A549 (cell line): Measurements from ENCODE around the gene KHNYN. TPM values are rescaled to one million over a fixed set of nuclear protein-coding genes. Genes with fewer than 3 reads are reported as not detected.

Experiments used
- ATAC-seq, 2 experiments: fragments of 200-7000 bp in 1 of 2; fragments of >200 bp in 1 of 2; cut with Nextera tagmentation in 1 of 2; cut with Tn5 transposase in 1 of 2; 3 replicates each; pipeline versions ENCODE4 v1.8.0 to v1.9.1; 2018 to 2020; ENCODE audit warnings: mild to moderate bottlenecking in 1 of 2, moderate library complexity in 1 of 2
- CTCF ChIA-PET: fragments of 300-600 bp; sonication (Branson Sonifier 250); formaldehyde crosslinking; extraction: SDS; loops from one replicate; lab custom pipeline; 2021; ENCODE audit warnings: antibody characterized with exemption, inconsistent platforms; lab: Yijun Ruan, JAX
- POLR2A ChIA-PET: fragments of 350-600 bp; formaldehyde crosslinking; extraction: SDS; loops from one replicate; lab custom pipeline; 2021; ENCODE audit warnings: antibody characterized with exemption, inconsistent platforms; lab: Yijun Ruan, JAX
- DNase-seq, 2 experiments: peaks; one replicate each; pipeline versions ENCODE4 v3.0.0 to v3.0.0-alpha.2; 2011 to 2016; ENCODE audit warnings: low read depth in 1 of 2, low spot score in 1 of 2
- FAIRE-seq: peaks from 2 replicates; lab custom pipeline; 2011; peaks lifted over from hg19 to GRCh38; lab: Jason Lieb, UNC
- H3K27ac ChIP-seq, 2 experiments: fragments of >200 bp; sonication (Bioruptor Twin); formaldehyde crosslinking; 3 replicates each; pipeline ENCODE4 v1.5.1; 2016 to 2017
- H3K4me1 ChIP-seq: fragments of >200 bp; sonication (Bioruptor Twin); formaldehyde crosslinking; 3 replicates; pipeline ENCODE4 v1.6.1; 2016
- H3K4me2 ChIP-seq: fragments of >200 bp; sonication (Bioruptor Twin); formaldehyde crosslinking; 3 replicates; pipeline ENCODE4 v1.6.1; 2016
- H3K4me3 ChIP-seq: fragments of >200 bp; sonication (Bioruptor Twin); formaldehyde crosslinking; 3 replicates; pipeline ENCODE4 v1.5.1; 2016
- H3K9me3 ChIP-seq: fragments of >200 bp; sonication (Bioruptor Twin); formaldehyde crosslinking; 3 replicates; pipeline ENCODE4 v1.6.1; 2016
- ATOH8 ChIP-seq: fragments of 250-450 bp; sonication (Bioruptor Pico); IDR thresholded peaks from 2 replicates; pipeline ENCODE4 v1.5.0; 2020; ENCODE audit warnings: low read depth, mild to moderate bottlenecking, moderate library complexity
- BHLHE40 ChIP-seq: IDR thresholded peaks from 2 replicates; pipeline ENCODE4 v1.6.1; 2012; ENCODE audit warnings: low read depth, low read length, inconsistent platforms
- E2F6 ChIP-seq: IDR thresholded peaks from 2 replicates; pipeline ENCODE4 v1.6.1; 2012; ENCODE audit warnings: low read depth, borderline replicate concordance
- EHMT2 ChIP-seq: fragments of 200-600 bp; sonication (generic); IDR thresholded peaks from 2 replicates; pipeline ENCODE4 v1.6.1; 2016; ENCODE audit warnings: antibody characterized with exemption, low read depth, mild to moderate bottlenecking, moderate library complexity
- EP300 ChIP-seq, 2 experiments: fragments of >200 bp; sonication (Bioruptor Twin); formaldehyde crosslinking; IDR thresholded peaks; 2 replicates in 1 of 2; 3 replicates in 1 of 2; pipeline ENCODE4 v1.6.1; 2016 to 2017
- GATA3 ChIP-seq: IDR thresholded peaks from 2 replicates; pipeline ENCODE4 v1.6.1; 2012; ENCODE audit warnings: borderline replicate concordance
- HMGXB4 ChIP-seq: fragments of 250-450 bp; sonication (Bioruptor Pico); IDR thresholded peaks from 2 replicates; pipeline ENCODE4 v1.5.0; 2021; ENCODE audit warnings: mild to moderate bottlenecking, moderate library complexity, borderline replicate concordance
- JUNB ChIP-seq: fragments of >200 bp; sonication (Bioruptor Twin); formaldehyde crosslinking; IDR thresholded peaks from 2 replicates; pipeline ENCODE4 v1.6.1; 2016
- KDM1A ChIP-seq: fragments of 200-600 bp; sonication (generic); IDR thresholded peaks from 2 replicates; pipeline ENCODE4 v1.6.1; 2016; ENCODE audit warnings: low read depth, mild to moderate bottlenecking
- NPAS2 ChIP-seq: fragments of 250-450 bp; sonication (Bioruptor Pico); IDR thresholded peaks from 2 replicates; pipeline ENCODE4 v1.8.0; 2022; ENCODE audit warnings: mild to moderate bottlenecking, moderate library complexity, borderline replicate concordance
- RAD21 ChIP-seq, 2 experiments: fragments of >200 bp in 1 of 2; sonication (Bioruptor Twin) in 1 of 2; formaldehyde crosslinking in 1 of 2; IDR thresholded peaks in 1 of 2; conservative IDR thresholded peaks in 1 of 2; 2 replicates in 1 of 2; 3 replicates in 1 of 2; pipeline ENCODE4 v1.6.1; 2012 to 2018; ENCODE audit warnings: inconsistent platforms in 1 of 2
- RARB ChIP-seq: fragments of 250-450 bp; sonication (Bioruptor Pico); IDR thresholded peaks from 2 replicates; pipeline ENCODE4 v1.8.0; 2021; ENCODE audit warnings: mild to moderate bottlenecking, moderate library complexity
- RCOR1 ChIP-seq: fragments of 150-350 bp; IDR thresholded peaks from 2 replicates; pipeline ENCODE4 v1.6.1; 2014; ENCODE audit warnings: antibody characterized with exemption, low read length, low read depth
- SMC3 ChIP-seq: fragments of >200 bp; sonication (Bioruptor Twin); formaldehyde crosslinking; IDR thresholded peaks from 3 replicates; pipeline ENCODE4 v1.6.1; 2018; ENCODE audit warnings: inconsistent platforms
- TP53 ChIP-seq: fragments of 250-450 bp; sonication (Bioruptor Pico); IDR thresholded peaks from 2 replicates; pipeline ENCODE4 v1.5.0; 2021; ENCODE audit warnings: mild to moderate bottlenecking, moderate library complexity
- ZC3H11A ChIP-seq: fragments of 450-650 bp; IDR thresholded peaks from 2 replicates; pipeline ENCODE4 v1.6.1; 2014; ENCODE audit warnings: antibody characterized with exemption, mild to moderate bottlenecking
- ZFP36 ChIP-seq: fragments of 450-650 bp; IDR thresholded peaks from 2 replicates; pipeline ENCODE4 v1.6.1; 2014; ENCODE audit warnings: borderline replicate concordance; ENCODE audit not compliant: partially characterized antibody
- WGBS: methylation state at CpG from one replicate; pipeline ENCODE4 v1.1.6; 2017; ENCODE audit errors: missing lambda C conversion rate; 5-methylcytosine and 5-hydroxymethylcytosine counted together
- polyA plus RNA-seq, 4 experiments: library from polyadenylated mRNA; depleted of rRNA in 3 of 4; stranded (reverse); fragments of >200 nt; fragmentation: RNase III in 1 of 4; extraction: RNeasy Plus Mini Kit Qiagen cat#74134 plus additional on column Dnase treatment in 1 of 4; gene quantifications; 2 replicates in 3 of 4; 3 replicates in 1 of 4; pipeline ENCODE4 v1.2.3, GENCODE V29; 2011 to 2017
- TF ChIP-seq, protein P1 (sequence below): fragments of >200 bp; sonication (Bioruptor Twin); formaldehyde crosslinking; IDR thresholded peaks from 3 replicates; pipeline ENCODE4 v1.5.1; 2016
- TF ChIP-seq, protein P2 (sequence below): fragments of 200-600 bp; sonication (generic); IDR thresholded peaks from 2 replicates; pipeline ENCODE4 v1.6.1; 2016; ENCODE audit warnings: antibody characterized with exemption, mild to moderate bottlenecking, moderate library complexity

Gene KHNYN
- polyA plus RNA-seq, 2 of the 4 experiments (the other 2 are of a cell fraction) = 19.0 to 26.4 TPM

DNA sequence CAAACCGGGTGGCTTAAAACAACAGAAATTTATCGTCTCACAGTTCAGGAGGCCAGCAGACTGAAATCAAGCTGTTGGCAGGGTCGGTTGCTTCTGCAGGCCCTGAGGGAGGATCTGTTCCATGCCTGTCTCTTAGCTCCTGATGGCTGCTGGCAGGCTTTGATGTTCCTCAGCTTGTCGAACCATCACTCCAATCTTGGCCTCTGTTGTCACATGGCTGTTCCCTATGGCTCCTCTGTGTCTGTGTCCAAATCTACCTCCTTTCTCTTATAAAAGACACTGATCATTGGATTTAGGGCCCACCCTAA is 47.7 kb upstream of the KHNYN start:
- no peak for DNase-seq
- no peak for FAIRE-seq
- Histone ChIP-seq H3K4me1 (no peaks in the 10 kb centered on the region), H3K9me3 (no peaks in the 10 kb centered on the region), H3K27ac (no peak overlapping the region), H3K4me3 (no peak overlapping the region), H3K4me2 (no peak overlapping the region)
- no peak for TF ChIP-seq ZC3H11A
- no peak for TF ChIP-seq ATOH8 (CRISPR knock-in tag)
- no peak for TF ChIP-seq EHMT2
- no peak for TF ChIP-seq RAD21 (conservative IDR thresholded peaks at IDR 0.05 in 1 of 2, IDR thresholded peaks at IDR 0.05 in 1 of 2)
- no peak for TF ChIP-seq EP300 (IDR thresholded peaks at IDR 0.05)
- no peak for TF ChIP-seq NPAS2
- no peak for TF ChIP-seq BHLHE40
- TF ChIP-seq JUNB = no peak
- no peak for TF ChIP-seq HMGXB4 (CRISPR knock-in tag)
- TF ChIP-seq, protein P1, sequence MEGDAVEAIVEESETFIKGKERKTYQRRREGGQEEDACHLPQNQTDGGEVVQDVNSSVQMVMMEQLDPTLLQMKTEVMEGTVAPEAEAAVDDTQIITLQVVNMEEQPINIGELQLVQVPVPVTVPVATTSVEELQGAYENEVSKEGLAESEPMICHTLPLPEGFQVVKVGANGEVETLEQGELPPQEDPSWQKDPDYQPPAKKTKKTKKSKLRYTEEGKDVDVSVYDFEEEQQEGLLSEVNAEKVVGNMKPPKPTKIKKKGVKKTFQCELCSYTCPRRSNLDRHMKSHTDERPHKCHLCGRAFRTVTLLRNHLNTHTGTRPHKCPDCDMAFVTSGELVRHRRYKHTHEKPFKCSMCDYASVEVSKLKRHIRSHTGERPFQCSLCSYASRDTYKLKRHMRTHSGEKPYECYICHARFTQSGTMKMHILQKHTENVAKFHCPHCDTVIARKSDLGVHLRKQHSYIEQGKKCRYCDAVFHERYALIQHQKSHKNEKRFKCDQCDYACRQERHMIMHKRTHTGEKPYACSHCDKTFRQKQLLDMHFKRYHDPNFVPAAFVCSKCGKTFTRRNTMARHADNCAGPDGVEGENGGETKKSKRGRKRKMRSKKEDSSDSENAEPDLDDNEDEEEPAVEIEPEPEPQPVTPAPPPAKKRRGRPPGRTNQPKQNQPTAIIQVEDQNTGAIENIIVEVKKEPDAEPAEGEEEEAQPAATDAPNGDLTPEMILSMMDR = no peak
- TF ChIP-seq SMC3 = no peak
- TF ChIP-seq KDM1A = no peak
- TF ChIP-seq E2F6 = no peak
- no peak for TF ChIP-seq RARB
- no peak for TF ChIP-seq TP53 (CRISPR knock-in tag)
- no peak for TF ChIP-seq RCOR1
- TF ChIP-seq, protein P2, sequence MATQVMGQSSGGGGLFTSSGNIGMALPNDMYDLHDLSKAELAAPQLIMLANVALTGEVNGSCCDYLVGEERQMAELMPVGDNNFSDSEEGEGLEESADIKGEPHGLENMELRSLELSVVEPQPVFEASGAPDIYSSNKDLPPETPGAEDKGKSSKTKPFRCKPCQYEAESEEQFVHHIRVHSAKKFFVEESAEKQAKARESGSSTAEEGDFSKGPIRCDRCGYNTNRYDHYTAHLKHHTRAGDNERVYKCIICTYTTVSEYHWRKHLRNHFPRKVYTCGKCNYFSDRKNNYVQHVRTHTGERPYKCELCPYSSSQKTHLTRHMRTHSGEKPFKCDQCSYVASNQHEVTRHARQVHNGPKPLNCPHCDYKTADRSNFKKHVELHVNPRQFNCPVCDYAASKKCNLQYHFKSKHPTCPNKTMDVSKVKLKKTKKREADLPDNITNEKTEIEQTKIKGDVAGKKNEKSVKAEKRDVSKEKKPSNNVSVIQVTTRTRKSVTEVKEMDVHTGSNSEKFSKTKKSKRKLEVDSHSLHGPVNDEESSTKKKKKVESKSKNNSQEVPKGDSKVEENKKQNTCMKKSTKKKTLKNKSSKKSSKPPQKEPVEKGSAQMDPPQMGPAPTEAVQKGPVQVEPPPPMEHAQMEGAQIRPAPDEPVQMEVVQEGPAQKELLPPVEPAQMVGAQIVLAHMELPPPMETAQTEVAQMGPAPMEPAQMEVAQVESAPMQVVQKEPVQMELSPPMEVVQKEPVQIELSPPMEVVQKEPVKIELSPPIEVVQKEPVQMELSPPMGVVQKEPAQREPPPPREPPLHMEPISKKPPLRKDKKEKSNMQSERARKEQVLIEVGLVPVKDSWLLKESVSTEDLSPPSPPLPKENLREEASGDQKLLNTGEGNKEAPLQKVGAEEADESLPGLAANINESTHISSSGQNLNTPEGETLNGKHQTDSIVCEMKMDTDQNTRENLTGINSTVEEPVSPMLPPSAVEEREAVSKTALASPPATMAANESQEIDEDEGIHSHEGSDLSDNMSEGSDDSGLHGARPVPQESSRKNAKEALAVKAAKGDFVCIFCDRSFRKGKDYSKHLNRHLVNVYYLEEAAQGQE = no peak
- TF ChIP-seq GATA3 = no peak
- TF ChIP-seq ZFP36 = no peak
- WGBS = 80% methylated on average over 4 of the region's 4 CpGs
- POLR2A ChIA-PET = no interaction called here
- no peak for ATAC-seq
- CTCF ChIA-PET = interaction anchor here (1.6 to 2.9 kb wide), 4 partner anchors 9 to 50 kb away, joined by 4 to 14 read pairs (median 7); no protein-coding TSS in a partner anchor
